A549 (cell line): ENCODE data around the gene LRRC73. TPM values are rescaled to one million over a fixed set of nuclear protein-coding genes. Genes with fewer than 3 reads are reported as not detected.

Experiments used
- ATAC-seq, 2 experiments: fragments of 200-7000 bp in 1 of 2; fragments of >200 bp in 1 of 2; cut with Nextera tagmentation in 1 of 2; cut with Tn5 transposase in 1 of 2; 3 replicates each; pipeline versions ENCODE4 v1.8.0 to v1.9.1; 2018 to 2020; ENCODE audit warnings: mild to moderate bottlenecking in 1 of 2, moderate library complexity in 1 of 2
- CTCF ChIA-PET: fragments of 300-600 bp; sonication (Branson Sonifier 250); formaldehyde crosslinking; extraction: SDS; loops from one replicate; lab custom pipeline; 2021; ENCODE audit warnings: antibody characterized with exemption, inconsistent platforms; lab: Yijun Ruan, JAX
- POLR2A ChIA-PET: fragments of 350-600 bp; formaldehyde crosslinking; extraction: SDS; loops from one replicate; lab custom pipeline; 2021; ENCODE audit warnings: antibody characterized with exemption, inconsistent platforms; lab: Yijun Ruan, JAX
- DNase-seq, 2 experiments: peaks; one replicate each; pipeline versions ENCODE4 v3.0.0 to v3.0.0-alpha.2; 2011 to 2016; ENCODE audit warnings: low read depth in 1 of 2, low spot score in 1 of 2
- FAIRE-seq: peaks from 2 replicates; lab custom pipeline; 2011; peaks lifted over from hg19 to GRCh38; lab: Jason Lieb, UNC
- H3K27ac ChIP-seq, 2 experiments: fragments of >200 bp; sonication (Bioruptor Twin); formaldehyde crosslinking; 3 replicates each; pipeline ENCODE4 v1.5.1; 2016 to 2017
- H3K4me1 ChIP-seq: fragments of >200 bp; sonication (Bioruptor Twin); formaldehyde crosslinking; 3 replicates; pipeline ENCODE4 v1.6.1; 2016
- H3K4me2 ChIP-seq: fragments of >200 bp; sonication (Bioruptor Twin); formaldehyde crosslinking; 3 replicates; pipeline ENCODE4 v1.6.1; 2016
- H3K4me3 ChIP-seq: fragments of >200 bp; sonication (Bioruptor Twin); formaldehyde crosslinking; 3 replicates; pipeline ENCODE4 v1.5.1; 2016
- H3K9me3 ChIP-seq: fragments of >200 bp; sonication (Bioruptor Twin); formaldehyde crosslinking; 3 replicates; pipeline ENCODE4 v1.6.1; 2016
- ATOH8 ChIP-seq: fragments of 250-450 bp; sonication (Bioruptor Pico); IDR thresholded peaks from 2 replicates; pipeline ENCODE4 v1.5.0; 2020; ENCODE audit warnings: low read depth, mild to moderate bottlenecking, moderate library complexity
- BCL3 ChIP-seq: fragments of >200 bp; sonication (Bioruptor Twin); formaldehyde crosslinking; IDR thresholded peaks from 3 replicates; pipeline ENCODE4 v1.6.1; 2016
- CTCF ChIP-seq: fragments of >200 bp; sonication (Bioruptor Twin); formaldehyde crosslinking; IDR thresholded peaks from 3 replicates; pipeline ENCODE4 v1.5.1; 2016
- E2F6 ChIP-seq: IDR thresholded peaks from 2 replicates; pipeline ENCODE4 v1.6.1; 2012; ENCODE audit warnings: low read depth, borderline replicate concordance
- ESRRA ChIP-seq: fragments of 150-350 bp; IDR thresholded peaks from 2 replicates; pipeline ENCODE4 v1.6.1; 2014; ENCODE audit warnings: mild to moderate bottlenecking, low read length, borderline replicate concordance
- FOXS1 ChIP-seq: fragments of 250-450 bp; sonication (Bioruptor Pico); IDR thresholded peaks from 2 replicates; pipeline ENCODE4 v1.5.0; 2020; ENCODE audit warnings: mild to moderate bottlenecking, moderate library complexity
- GATA3 ChIP-seq: IDR thresholded peaks from 2 replicates; pipeline ENCODE4 v1.6.1; 2012; ENCODE audit warnings: borderline replicate concordance
- MAFK ChIP-seq: fragments of 450-650 bp; IDR thresholded peaks from 2 replicates; pipeline ENCODE4 v1.6.1; 2014; ENCODE audit not compliant: partially characterized antibody
- MYC ChIP-seq: IDR thresholded peaks from 2 replicates; pipeline ENCODE4 v1.6.1; 2012; ENCODE audit warnings: mild to moderate bottlenecking, inconsistent platforms, low read length, improper control_type of control experiment, borderline replicate concordance
- PHF8 ChIP-seq: fragments of 200-600 bp; sonication (generic); IDR thresholded peaks from 2 replicates; pipeline ENCODE4 v1.6.1; 2016; ENCODE audit warnings: low read depth, mild to moderate bottlenecking, antibody characterized with exemption, moderate library complexity, borderline replicate concordance
- POLR2AphosphoS2 ChIP-seq: conservative IDR thresholded peaks from 2 replicates; pipeline ENCODE4 v1.6.1; 2012; ENCODE audit warnings: low read length, improper control_type of control experiment, inconsistent platforms
- RAD21 ChIP-seq, 2 experiments: fragments of >200 bp in 1 of 2; sonication (Bioruptor Twin) in 1 of 2; formaldehyde crosslinking in 1 of 2; IDR thresholded peaks in 1 of 2; conservative IDR thresholded peaks in 1 of 2; 2 replicates in 1 of 2; 3 replicates in 1 of 2; pipeline ENCODE4 v1.6.1; 2012 to 2018; ENCODE audit warnings: inconsistent platforms in 1 of 2
- RFX5 ChIP-seq: fragments of 450-650 bp; IDR thresholded peaks from 2 replicates; pipeline ENCODE4 v1.7.1; 2014; ENCODE audit warnings: antibody characterized with exemption, mild to moderate bottlenecking, moderate library complexity
- SMC3 ChIP-seq: fragments of >200 bp; sonication (Bioruptor Twin); formaldehyde crosslinking; IDR thresholded peaks from 3 replicates; pipeline ENCODE4 v1.6.1; 2018; ENCODE audit warnings: inconsistent platforms
- SREBF2 ChIP-seq: fragments of 450-650 bp; IDR thresholded peaks from 2 replicates; pipeline ENCODE4 v1.6.1; 2014; ENCODE audit warnings: mild to moderate bottlenecking, moderate library complexity
- TP53 ChIP-seq: fragments of 250-450 bp; sonication (Bioruptor Pico); IDR thresholded peaks from 2 replicates; pipeline ENCODE4 v1.5.0; 2021; ENCODE audit warnings: mild to moderate bottlenecking, moderate library complexity
- ZC3H11A ChIP-seq: fragments of 450-650 bp; IDR thresholded peaks from 2 replicates; pipeline ENCODE4 v1.6.1; 2014; ENCODE audit warnings: antibody characterized with exemption, mild to moderate bottlenecking
- ZFP36 ChIP-seq: fragments of 450-650 bp; IDR thresholded peaks from 2 replicates; pipeline ENCODE4 v1.6.1; 2014; ENCODE audit warnings: borderline replicate concordance; ENCODE audit not compliant: partially characterized antibody
- ZNF302 ChIP-seq: fragments of 250-450 bp; sonication (Bioruptor Pico); IDR thresholded peaks from 2 replicates; pipeline ENCODE4 v1.9.0; 2021; ENCODE audit warnings: inconsistent platforms, mild to moderate bottlenecking, moderate library complexity
- ZSCAN20 ChIP-seq: fragments of 250-450 bp; sonication (Bioruptor Pico); IDR thresholded peaks from 2 replicates; pipeline ENCODE4 v1.8.0; 2022; ENCODE audit warnings: mild to moderate bottlenecking, moderate library complexity
- WGBS: methylation state at CpG from one replicate; pipeline ENCODE4 v1.1.6; 2017; ENCODE audit errors: missing lambda C conversion rate; 5-methylcytosine and 5-hydroxymethylcytosine counted together
- polyA plus RNA-seq, 4 experiments: library from polyadenylated mRNA; depleted of rRNA in 3 of 4; stranded (reverse); fragments of >200 nt; fragmentation: RNase III in 1 of 4; extraction: RNeasy Plus Mini Kit Qiagen cat#74134 plus additional on column Dnase treatment in 1 of 4; gene quantifications; 2 replicates in 3 of 4; 3 replicates in 1 of 4; pipeline ENCODE4 v1.2.3, GENCODE V29; 2011 to 2017

Gene LRRC73
- polyA plus RNA-seq, 2 of the 4 experiments (the other 2 are of a cell fraction), result 0.26 to 0.72 TPM

- DNase-seq (no peak), FAIRE-seq (no peak), ATAC-seq (peak in 1 of 2 experiments; percentile 7; a peak in 3 of 6 replicates)
- TF ChIP-seq ZFP36, result no peak
- TF ChIP-seq BCL3, result no peak
- TF ChIP-seq ATOH8 (CRISPR knock-in tag), result no peak
- TF ChIP-seq POLR2AphosphoS2, result no peak
- TF ChIP-seq MAFK, result no peak
- TF ChIP-seq RFX5, result no peak
- TF ChIP-seq ZC3H11A, result no peak
- TF ChIP-seq SMC3, result no peak
- TF ChIP-seq CTCF, result no peak
- no peak for TF ChIP-seq PHF8
- no peak for TF ChIP-seq SREBF2
- TF ChIP-seq ZNF302 (CRISPR knock-in tag), result no peak
- no peak for TF ChIP-seq GATA3
- no peak for TF ChIP-seq ESRRA
- no peak for TF ChIP-seq ZSCAN20
- no peak for TF ChIP-seq RAD21 (conservative IDR thresholded peaks at IDR 0.05 in 1 of 2, IDR thresholded peaks at IDR 0.05 in 1 of 2)
- no peak for TF ChIP-seq FOXS1 (CRISPR knock-in tag)
- no peak for TF ChIP-seq E2F6
- no peak for TF ChIP-seq TP53 (CRISPR knock-in tag)
- no peak for TF ChIP-seq MYC
- CTCF ChIA-PET, result interaction anchor here (0.8 to 2.2 kb wide), 2 partner anchors 11 to 62 kb away, joined by 3 to 12 read pairs; partner anchors contain the start of gene DLK2
- Histone ChIP-seq H3K9me3 (no peaks in the 10 kb centered on the region), H3K4me2 (peak overlapping the region; percentile 98), H3K4me3 (peak overlapping the region; percentile 93), H3K4me1 (peaks cover 19% of the 10 kb centered on the region), H3K27ac (peak overlapping the region; percentile 86 to 97)
- POLR2A ChIA-PET, result interaction anchor here (1.2 kb wide), 1 partner anchor 8 kb away, joined by 5 read pairs; no protein-coding TSS in a partner anchor
- WGBS, result 2% methylated on average over 10 of the region's 10 CpGs
These were observed 7.6 kb upstream of the LRRC73 start for GRCh38 chr6:43517505-43518357.
